NCI-H82 (cell line): ENCODE data around the gene ERC1.

ENCODE experiments used
- DNase-seq: peaks from one replicate; lab custom pipeline; 2025; lab: John Stamatoyannopoulos, UW

ERC1 gene

DNA sequence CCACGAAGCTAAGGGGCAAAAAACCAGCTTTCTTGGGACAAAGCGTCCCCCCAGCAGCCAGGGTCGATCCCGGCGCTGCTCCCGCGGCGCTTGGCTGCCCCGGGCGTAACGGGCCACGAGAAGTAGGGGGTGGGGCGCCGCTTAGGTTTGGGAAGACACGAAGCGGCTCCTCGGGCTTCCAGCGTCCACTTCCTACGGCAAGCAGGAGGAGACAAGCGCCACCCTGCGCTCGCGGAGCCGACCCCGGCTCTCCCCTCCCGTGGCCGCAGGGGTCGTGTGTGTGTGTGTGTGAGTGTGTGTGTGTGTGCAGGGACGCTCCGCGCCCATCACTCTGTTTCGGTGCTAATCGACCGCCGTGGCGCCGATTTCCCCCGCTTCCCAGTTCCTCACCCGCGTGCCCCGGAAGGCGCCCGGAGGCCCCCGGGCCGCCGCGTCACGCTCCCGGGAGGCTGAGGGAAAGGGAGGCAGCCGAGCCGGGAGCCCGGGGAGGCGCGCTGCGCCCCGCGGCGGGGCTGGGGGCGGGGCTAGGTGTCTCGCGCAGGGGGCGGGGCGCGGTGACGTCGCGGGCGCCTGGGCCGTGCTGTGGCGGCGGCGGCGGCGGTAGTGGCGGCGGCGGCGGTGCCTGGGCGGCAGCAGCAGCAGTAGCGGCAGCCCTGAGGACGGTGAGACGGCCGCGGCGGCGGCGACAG is at the start of gene ERC1:
TSS of gene ERC1 (plus strand) at position 563 of the 689 bp plus-strand sequence. CDS start 36,681 bp downstream, outside the sequence.
- peak; percentile 92 for DNase-seq

DNA sequence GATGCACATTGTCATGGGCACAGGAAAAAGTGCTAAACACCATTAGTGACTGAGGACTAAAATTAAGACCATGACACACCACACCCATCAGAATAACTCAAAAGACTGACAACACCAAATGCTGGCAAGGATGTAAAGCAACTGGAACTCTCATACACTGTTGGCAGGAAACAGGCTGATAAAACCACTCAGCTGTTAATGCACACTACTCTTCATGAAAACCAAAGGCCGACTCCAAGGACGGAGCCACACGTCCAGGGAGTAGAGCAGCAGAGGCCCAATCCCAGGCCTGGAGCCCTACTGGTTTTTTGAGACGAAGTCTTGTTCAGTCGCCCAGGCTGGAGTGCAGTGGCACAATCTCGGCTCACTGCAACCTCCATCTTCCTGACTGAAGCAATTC is 48.0 kb upstream of the ERC1 start:
- no peak for DNase-seq

DNA sequence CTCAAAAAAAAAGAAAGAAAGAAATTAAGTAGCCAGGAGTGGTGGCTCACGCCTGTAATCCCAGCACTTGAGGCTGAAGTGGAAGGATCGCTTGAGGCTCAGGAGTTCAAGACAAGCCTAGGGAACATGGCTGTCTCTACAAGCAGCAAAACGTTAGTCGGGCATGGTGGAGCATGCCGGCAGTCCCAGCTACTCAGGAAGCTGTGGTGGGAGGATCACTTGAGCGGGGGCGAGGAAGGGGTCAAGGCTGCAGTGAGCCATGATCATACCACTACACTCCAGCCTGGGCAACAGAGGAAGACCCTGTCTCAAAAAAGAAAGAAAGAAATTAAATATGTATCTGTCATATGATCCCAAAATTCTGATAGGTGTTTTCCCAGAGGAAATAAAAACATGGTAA is 46.8 kb upstream of the ERC1 start:
- no peak for DNase-seq

DNA sequence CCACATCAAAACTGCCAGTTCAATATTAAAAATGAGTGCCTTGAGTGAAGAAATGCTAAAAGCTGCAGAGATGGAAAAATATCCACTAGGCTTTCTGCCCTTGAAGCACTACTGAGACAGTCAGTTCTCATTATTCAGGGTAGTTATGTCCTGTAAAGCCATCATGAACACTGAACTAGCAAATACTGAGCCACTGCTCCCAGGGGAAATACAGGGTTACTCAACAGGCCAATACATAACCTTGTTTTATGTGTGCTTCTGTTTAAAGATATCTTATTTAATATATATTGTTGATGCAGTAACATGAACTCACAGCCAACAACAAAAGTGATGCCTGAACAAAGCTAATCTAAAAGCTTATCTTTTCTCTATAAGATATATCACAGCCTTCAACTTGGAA is 44.8 kb upstream of the ERC1 start:
- no peak for DNase-seq

DNA sequence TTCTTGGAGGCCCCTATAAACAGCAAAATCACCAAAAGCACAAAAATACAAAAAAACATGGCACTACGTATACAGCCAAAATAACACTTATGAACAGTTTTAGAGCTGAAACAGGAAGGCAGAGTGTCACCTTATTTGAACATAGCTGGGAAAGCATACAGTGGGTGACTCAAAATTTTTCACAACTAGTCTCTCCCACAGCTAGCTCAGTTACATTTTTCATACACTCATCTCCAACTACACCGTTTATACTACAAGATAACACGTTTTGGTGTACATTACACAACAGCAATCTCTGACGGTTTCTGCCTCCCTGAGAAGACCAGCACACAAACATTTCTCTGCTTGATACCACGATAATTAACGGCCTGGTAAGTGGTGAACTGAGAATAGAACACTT is 44.4 kb upstream of the ERC1 start:
- no peak for DNase-seq

DNA sequence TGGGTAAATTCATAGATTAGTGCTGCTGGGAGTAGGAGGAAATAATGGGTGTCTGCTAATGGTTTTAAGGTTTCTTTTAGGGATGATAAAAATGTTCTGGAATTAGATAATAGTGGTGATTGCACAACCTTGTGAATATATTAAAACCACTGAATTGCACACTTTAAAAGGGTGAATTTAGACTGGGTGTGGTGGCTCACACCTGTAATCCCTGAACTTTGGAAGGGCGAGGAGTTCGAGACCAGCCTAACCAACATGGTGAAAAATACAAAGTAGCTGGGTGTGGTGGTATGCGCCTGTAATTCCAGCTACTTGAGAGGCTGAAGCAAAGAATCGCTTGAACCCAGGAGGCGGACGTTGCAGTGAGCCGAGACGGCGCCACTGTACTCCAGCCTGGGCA is 42.8 kb upstream of the ERC1 start:
- no peak for DNase-seq

DNA sequence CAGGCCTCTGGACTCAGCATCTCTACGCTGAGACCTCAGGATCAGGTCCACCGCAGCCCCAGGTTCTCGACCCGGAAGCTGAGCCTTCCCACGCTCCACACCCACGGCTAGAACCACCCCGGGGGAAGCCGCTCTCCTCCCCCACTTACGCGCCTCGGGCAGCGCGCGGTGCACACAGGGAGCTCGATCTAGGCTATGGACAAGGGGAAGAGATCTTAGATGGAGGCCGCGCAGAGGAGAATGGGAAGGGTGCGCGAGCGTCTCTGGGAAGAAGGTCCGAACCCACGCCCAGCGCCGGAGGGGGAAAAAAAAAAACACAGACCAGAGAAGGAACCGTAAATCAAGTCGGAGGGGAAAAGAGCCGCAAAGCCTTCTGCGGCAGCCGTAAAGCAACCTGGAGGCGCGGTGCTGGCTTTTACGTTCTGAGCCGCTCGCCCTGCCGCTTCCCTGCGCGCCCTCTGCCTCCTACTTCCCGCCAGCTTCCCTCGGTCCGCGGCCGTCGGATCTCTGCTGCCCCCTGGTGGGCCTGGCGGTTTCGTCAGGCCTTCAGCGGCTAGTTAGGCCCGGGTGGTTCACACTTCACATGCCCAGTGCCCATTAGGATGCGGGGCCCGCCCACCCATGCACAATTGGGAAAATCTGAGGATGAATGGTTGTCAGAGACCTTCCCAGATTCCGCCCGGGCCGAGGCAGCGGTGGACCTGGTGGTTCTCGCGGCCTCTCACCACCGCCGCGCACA is 41.4 kb upstream of the ERC1 start, which contains the start of gene RAD52:
TSS of gene RAD52 (minus strand) at position 242 of the 739 bp plus-strand sequence. CDS start 16,636 bp downstream, outside the sequence.
- DNase-seq: peak; percentile 99

DNA sequence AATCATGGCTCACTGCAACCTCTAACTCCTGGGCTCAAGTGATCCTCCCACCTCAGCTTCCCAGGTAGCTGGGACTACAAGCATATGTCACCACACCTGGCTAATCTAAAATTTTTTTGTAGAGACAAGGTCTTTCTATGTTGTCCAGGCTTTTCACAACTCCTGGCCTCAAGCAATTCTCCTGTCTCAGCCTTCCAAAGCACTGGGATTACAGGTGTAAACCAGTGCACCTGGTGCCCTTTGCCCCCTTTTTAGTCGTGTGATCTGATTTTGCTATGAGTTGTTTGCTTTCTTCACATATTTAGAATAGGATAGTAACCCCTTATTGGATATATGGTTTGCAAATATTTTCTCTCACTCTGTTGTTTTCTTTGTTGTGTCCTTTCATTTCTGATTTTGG is 39.8 kb upstream of the ERC1 start:
- no peak for DNase-seq

DNA sequence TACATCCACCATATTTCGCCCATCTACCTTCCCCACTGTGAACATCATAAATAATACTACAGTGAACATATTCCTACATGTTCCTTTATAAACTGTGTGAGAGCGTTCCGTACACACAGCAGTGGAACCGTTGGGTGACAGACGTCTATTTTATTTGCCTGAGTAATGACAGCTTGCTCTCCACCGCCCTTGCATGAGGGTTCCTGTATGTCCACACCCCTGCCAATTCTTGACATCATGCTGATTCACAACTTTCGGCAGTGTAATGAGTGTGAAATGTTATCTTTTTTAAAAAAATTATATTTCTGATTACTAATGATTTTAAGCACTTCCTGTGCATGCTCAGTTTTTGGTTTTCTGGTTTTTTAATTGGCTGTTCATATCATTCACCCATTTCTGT is 37.2 kb upstream of the ERC1 start:
- DNase-seq: no peak

DNA sequence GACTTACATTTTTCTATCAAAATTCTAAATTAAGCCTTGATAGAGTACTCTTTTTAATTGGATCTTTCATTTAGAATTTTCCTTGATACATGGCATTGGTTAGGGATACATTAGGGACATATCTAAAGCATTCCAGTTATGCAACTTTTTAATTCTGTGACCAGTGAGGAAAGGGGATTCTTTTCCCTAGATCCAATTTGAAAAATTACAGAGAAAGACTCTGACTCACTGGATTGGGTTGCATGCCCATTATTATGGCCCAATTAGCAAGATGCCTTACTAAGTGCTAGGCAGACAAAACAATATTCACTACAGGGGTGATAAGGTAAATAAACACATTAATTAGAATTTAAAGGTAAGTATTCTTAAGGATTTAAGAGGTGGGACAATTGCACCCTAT is 36.3 kb upstream of the ERC1 start:
- DNase-seq: no peak

DNA sequence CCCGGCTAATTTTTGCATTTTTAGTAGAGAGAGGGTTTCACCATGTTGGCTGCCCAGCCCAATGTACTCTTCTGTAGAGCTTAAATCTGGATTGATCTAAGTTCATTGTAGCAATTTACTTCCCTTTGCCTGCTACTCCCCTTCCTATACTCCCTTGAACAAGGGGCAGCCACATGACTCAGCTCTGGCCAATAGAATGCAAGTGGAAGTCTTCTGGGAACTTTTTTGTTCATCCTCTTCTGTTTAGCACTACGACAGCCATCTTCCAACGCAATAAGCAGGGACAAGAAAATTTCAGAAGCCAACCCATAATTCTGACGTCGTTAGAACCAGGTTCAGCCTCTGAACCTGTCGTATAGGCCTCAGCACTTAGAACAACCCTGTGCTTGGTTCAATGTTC is 35.1 kb upstream of the ERC1 start:
- no peak for DNase-seq

DNA sequence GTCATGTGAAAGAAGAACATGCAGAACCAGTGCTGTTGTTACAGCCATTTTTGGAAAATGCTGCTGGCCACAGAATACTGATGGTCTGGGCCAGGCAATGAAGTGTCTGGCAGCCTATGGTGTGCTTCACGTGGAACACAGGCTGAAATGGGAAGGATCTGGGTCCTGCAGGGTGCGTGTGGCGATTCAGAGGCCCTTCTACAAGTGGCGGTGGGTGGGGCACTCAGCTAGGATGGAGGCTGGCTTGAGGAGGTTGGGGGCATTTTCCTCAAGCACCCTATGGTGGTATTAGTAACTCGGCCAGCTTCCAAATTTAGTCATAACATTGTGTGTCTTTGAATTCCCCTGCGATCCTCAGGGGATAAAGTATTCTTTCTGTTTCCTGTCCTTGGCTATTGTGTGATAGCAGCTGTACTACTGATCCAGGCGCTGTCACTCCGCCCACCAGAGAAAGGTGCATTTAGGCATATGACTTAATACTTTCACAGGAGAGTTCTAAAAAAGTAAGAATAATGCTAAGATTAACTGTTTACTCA is 32.4 kb upstream of the ERC1 start:
- DNase-seq: no peak

DNA sequence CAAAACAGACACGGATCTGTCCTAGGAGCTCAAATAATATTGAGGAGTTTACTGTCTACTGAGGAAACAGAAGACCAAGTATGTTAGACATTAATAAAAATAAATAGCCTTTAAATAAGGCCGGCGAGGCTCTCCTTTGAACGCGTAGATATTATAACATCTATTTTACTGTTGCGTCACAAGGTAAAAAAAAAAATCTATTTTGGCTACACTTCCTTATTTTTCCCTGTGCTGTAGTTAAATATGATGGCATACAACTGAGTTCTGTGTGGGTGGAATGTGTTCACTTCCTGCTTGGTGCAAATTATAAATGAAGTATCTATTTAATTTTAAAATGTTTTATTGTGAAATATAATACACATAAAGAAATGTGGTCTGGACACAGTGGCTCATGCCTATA is 24.3 kb upstream of the ERC1 start:
- no peak for DNase-seq

DNA sequence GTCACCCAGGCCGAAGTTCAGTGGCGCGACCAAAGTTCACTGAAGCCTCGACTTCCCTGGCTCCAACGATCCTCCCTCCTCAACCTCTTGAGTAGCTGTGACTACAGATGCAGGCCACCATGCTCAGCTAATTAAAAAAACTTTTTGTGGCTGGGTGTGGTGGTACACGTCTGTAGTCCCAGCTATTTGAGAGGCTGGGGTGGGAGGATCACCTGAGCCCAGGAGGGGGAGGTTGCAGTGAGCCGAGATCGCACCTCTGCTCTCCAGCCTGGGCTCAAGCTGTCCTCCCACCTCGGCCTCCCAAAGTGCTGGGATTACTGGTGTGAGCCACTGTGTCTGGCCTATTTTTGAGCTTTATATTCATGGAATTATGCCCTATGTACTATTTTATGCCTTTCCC is 23.4 kb upstream of the ERC1 start:
- DNase-seq: no peak

DNA sequence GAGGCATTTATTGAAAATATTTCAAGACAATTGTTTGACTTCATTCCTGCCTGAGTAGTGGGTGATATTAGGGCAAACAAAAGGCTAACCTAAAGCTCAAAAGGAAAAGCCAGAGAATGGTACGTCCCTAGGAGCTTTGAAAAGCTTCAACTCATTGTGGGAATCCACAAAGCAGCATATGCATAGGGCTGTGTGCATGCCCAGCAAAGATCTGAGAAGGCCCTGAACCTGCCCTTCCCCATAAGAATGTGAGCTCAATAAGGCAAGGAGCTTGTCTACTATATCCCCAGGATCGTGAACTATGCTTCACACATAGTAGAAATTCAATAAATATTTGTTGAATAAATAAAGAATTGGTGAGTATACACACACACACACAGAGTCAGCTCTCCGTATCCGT is 22.5 kb upstream of the ERC1 start:
- DNase-seq: no peak

DNA sequence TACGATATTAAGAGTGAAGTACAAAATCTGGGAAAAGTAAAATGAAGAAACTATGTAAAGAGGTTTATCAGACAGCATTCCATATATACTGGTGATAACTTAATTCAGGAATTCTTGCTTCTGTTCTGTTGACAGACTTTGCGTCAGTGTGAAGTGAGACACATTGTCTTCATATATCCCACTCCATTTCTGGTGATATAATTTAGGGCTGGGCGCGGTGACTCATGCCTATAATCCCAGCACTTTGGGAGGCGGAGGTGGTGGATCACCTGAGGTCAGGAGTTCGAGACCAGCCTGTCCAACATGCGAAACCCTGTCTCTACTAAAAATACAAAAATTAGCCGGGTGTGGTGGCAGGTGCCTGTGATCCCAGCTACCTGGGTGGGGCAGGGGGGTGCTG is 21.2 kb upstream of the ERC1 start:
- DNase-seq: no peak

DNA sequence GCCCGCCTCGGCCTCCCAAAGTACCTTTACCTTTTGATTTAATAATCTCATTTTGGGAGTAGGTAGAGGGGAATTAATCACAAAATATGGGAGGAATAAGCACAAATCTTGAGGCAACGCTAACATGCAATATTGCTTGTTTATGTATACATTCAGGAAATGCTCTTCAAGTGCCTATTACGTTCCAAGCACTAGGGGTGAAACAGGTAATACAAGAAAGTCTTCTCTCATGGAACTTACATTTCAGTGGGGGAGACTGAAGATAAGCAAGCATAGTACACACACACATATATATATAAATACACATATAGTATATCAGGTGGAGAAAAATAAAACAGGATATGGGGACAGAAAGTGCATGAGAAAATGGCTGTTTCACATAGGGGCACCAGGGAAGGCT is 19.0 kb upstream of the ERC1 start:
- DNase-seq: no peak

DNA sequence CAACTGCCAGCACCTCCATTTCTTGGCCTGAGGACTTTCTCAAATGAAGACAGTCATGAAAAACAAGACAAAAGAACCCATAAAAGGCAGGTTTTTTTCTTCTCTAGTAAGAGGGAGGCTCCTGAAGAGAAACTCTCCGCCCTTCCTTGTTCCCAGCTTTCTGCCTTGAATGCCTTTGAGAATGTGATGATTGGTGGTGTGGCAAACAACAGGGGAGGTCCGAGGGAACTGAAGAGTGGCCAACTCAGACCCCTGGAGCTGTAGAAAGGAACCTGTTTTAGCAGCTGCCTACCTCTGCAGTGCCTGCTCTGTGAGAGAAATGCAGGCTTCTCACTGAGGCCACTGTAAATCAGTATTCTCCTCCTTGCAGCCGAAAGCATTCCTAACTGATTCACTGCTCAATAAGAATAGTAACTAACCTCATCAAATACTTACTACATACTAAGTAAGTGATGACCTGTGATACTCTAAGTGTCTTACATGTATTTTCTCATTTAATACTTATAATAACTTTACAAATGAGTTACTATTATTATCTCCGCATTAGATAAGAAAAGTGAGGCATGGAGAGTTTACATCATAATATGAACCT is 16.7 kb upstream of the ERC1 start:
- no peak for DNase-seq

DNA sequence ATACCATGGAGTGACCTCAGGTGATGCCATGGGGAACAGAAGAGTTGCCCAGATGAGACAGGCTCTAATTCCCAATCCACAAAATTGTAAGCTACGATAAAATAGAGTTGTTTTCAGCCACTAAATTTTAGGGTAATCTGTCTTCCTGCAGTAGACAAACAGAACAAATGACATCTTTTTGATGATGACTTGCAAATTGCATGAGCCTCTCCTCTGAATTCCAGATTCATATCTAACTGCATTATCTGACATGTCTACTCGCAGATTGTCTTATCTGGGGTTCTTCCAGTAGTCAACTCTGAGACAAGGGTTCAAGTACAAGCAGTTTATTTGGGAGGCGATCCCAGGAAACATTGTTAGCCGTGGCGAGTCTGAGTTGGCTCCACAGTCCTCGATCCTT is 14.4 kb upstream of the ERC1 start:
- no peak for DNase-seq

DNA sequence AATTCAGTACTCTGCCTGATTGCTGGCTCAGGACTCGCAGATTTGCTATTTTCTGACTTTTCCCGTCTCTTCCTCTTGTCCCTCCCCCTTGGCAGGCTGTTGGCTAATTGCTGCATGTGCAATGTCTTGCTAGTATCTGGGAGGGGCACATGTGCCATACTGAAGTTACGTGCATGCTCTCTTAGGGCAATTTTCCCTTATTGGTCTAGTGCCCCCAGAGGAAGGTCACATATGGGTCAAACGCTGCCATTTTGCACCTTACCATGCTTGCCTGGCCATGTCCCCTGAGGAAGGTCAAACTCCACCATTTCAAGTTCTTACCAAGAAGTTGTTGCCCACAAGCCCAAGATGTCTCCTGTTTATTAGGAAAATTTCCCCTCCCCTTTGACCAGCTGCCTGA is 13.9 kb upstream of the ERC1 start:
- no peak for DNase-seq

DNA sequence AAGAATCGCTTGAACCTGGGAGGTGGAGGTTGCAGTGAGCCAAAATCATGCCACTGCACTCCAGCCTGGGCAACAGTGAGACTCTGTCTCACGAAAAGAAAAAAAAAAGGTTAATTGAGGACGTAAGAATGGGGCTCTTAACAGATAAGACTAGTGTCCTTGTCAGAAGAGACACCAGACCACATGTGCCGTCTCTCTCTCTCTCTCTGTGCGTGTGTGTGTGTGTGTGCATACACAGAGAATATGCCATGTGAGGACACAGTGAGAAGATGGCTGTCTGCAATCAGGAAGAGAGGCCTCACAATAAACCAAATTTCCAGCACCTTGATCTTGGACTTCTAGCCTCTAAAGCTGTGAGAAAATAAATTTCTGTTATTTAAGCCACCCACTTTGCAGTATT is 11.7 kb upstream of the ERC1 start:
- no peak for DNase-seq

DNA sequence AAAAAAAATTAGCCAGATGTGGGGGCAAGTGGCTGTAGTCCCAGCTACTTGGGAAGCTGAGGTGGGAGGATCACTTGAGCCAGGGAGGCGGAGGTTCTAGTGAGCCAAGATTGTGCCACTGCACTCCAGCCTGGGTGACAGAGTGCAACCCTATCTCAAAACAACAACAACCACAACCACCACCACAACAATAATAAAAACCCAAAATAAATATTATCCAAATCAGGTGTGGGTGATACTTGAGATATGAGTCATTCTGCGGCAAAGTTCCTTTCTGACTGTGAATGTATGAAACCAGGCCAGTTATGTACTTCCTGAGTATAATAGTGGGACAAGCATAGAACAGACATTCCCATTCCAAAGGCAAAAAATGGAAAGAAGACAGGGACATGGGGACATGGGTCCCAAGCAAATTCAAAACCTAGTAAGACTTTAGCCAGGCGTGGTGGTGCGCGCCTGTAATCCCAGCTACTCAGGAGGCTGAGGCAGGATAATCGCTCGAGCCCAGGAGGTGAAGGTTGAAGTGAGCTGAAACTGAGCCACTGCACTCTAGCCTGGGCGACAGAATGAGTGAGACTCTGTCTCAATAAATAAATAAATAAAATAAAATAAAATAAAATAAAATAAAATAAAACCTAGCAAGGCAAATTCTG is 9.7 kb upstream of the ERC1 start:
- no peak for DNase-seq

DNA sequence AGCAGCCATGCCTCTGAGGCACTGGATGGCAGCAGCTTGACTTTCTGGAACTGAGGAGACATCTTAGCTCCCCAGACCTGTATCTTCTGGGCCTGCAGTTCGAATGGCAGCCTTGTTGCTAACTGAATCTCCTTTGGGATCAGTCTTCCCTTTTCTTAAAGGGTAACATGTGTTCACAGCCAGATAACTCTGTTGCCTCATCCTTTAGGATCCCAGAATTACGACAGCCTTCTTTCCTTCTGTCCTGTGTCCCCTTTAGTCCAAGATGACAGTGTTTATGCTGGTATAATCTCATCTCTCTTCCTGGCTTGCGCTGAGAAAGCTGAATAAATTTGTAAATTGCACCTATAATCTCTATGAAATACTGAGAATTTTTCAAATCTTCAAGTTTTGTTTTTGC is 9.1 kb upstream of the ERC1 start:
- no peak for DNase-seq
